Activated naive CD8-positive, alpha-beta T cell treated with anti-CD3 and anti-CD28 coated beads for 36 hours (primary cell): ENCODE results near the gene MAP2. TPM values are rescaled to one million over a fixed set of nuclear protein-coding genes. Genes with fewer than 3 reads are reported as not detected.

Experiments
- DNase-seq: peaks from one replicate; pipeline ENCODE4 v3.0.0; 2021
- H3K27ac Mint-ChIP-seq: one replicate; pipeline ENCODE4 v1.8.0; 2022; ENCODE audit warnings: mild to moderate bottlenecking, moderate library complexity, mixed read lengths
- H3K27me3 Mint-ChIP-seq: one replicate; pipeline ENCODE4 v1.8.0; 2022; ENCODE audit warnings: mild to moderate bottlenecking, mixed read lengths
- H3K36me3 Mint-ChIP-seq: one replicate; pipeline ENCODE4 v1.8.0; 2021; ENCODE audit warnings: mild to moderate bottlenecking, mixed read lengths
- H3K4me1 Mint-ChIP-seq: one replicate; pipeline ENCODE4 v1.8.0; 2021; ENCODE audit warnings: mixed read lengths
- H3K4me3 Mint-ChIP-seq: one replicate; pipeline ENCODE4 v1.8.0; 2022; ENCODE audit warnings: mild to moderate bottlenecking, moderate library complexity, mixed read lengths
- H3K9me3 Mint-ChIP-seq: one replicate; pipeline ENCODE4 v1.8.0; 2022; ENCODE audit warnings: mixed read lengths
- total RNA-seq, 2 experiments: library from RNA; stranded (reverse); gene quantifications; one replicate each; pipeline ENCODE4 v1.2.3, GENCODE V29; 2021

The MAP2 gene
- total RNA-seq, 2 experiments from 2014 or later = 0.21 TPM; not detected in 1

GRCh38 chr2:209456489-209456888, 32.6 kb downstream of the MAP2 start:
- no peak for DNase-seq
- Mint-ChIP-seq H3K9me3 (no peaks in the 10 kb centered on the region), H3K27ac (no peak overlapping the region)

GRCh38 chr2:209458008-209458979, 34.4 kb downstream of the MAP2 start:
- Mint-ChIP-seq H3K9me3 (no peaks in the 10 kb centered on the region), H3K27ac (no peak overlapping the region), H3K4me1 (no peaks in the 10 kb centered on the region), H3K36me3 (no peaks in the 10 kb centered on the region), H3K27me3 (no peaks in the 10 kb centered on the region), H3K4me3 (no peak overlapping the region)
- DNase-seq = no peak

More at GRCh38 chr2:209456489-209456888, 32.6 kb downstream of the MAP2 start:
- H3K4me1 Mint-ChIP-seq = no peaks in the 10 kb centered on the region
- no peak overlapping the region for H3K4me3 Mint-ChIP-seq
- no peaks in the 10 kb centered on the region for H3K27me3 Mint-ChIP-seq
- no peaks in the 10 kb centered on the region for H3K36me3 Mint-ChIP-seq

GRCh38 chr2:209459359-209459758, 35.5 kb downstream of the MAP2 start:
- no peak for DNase-seq
- H3K36me3 Mint-ChIP-seq = no peaks in the 10 kb centered on the region
- H3K27me3 Mint-ChIP-seq = no peaks in the 10 kb centered on the region

GRCh38 chr2:209460151-209460761, 36.4 kb downstream of the MAP2 start:
- Mint-ChIP-seq H3K27me3 (no peaks in the 10 kb centered on the region), H3K36me3 (no peaks in the 10 kb centered on the region), H3K4me3 (no peak overlapping the region), H3K4me1 (no peaks in the 10 kb centered on the region), H3K9me3 (no peaks in the 10 kb centered on the region), H3K27ac (no peak overlapping the region)
- no peak for DNase-seq

More at GRCh38 chr2:209459359-209459758, 35.5 kb downstream of the MAP2 start:
- no peaks in the 10 kb centered on the region for H3K9me3 Mint-ChIP-seq
- no peak overlapping the region for H3K27ac Mint-ChIP-seq
- no peak overlapping the region for H3K4me3 Mint-ChIP-seq
- no peaks in the 10 kb centered on the region for H3K4me1 Mint-ChIP-seq

GRCh38 chr2:209463226-209463625, 39.4 kb downstream of the MAP2 start:
- Mint-ChIP-seq H3K27ac (no peak overlapping the region), H3K36me3 (no peaks in the 10 kb centered on the region), H3K9me3 (no peaks in the 10 kb centered on the region), H3K27me3 (no peaks in the 10 kb centered on the region), H3K4me1 (no peaks in the 10 kb centered on the region), H3K4me3 (no peak overlapping the region)
- DNase-seq = no peak

- Mint-ChIP-seq H3K36me3 (no peaks in the 10 kb centered on the region), H3K4me1 (no peaks in the 10 kb centered on the region), H3K27ac (no peak overlapping the region), H3K4me3 (no peak overlapping the region), H3K9me3 (no peaks in the 10 kb centered on the region), H3K27me3 (no peaks in the 10 kb centered on the region)
- no peak for DNase-seq
Observed at GRCh38 chr2:209463835-209464234, 40.0 kb downstream of the MAP2 start.

GRCh38 chr2:209468846-209469245, 45.0 kb downstream of the MAP2 start:
- Mint-ChIP-seq H3K9me3 (no peaks in the 10 kb centered on the region), H3K36me3 (no peaks in the 10 kb centered on the region), H3K4me1 (no peaks in the 10 kb centered on the region), H3K27ac (no peak overlapping the region), H3K4me3 (no peak overlapping the region), H3K27me3 (peaks cover 4% of the 10 kb centered on the region)
- no peak for DNase-seq

- Mint-ChIP-seq H3K4me1 (no peaks in the 10 kb centered on the region), H3K9me3 (no peaks in the 10 kb centered on the region)
Observed at GRCh38 chr2:209469481-209469880, 45.6 kb downstream of the MAP2 start.

GRCh38 chr2:209470466-209470865, 46.6 kb downstream of the MAP2 start:
- no peak overlapping the region for H3K4me3 Mint-ChIP-seq
- no peak overlapping the region for H3K27ac Mint-ChIP-seq
- H3K9me3 Mint-ChIP-seq = no peaks in the 10 kb centered on the region
- no peaks in the 10 kb centered on the region for H3K4me1 Mint-ChIP-seq
- H3K27me3 Mint-ChIP-seq = peaks cover 8% of the 10 kb centered on the region
- no peak for DNase-seq
- no peaks in the 10 kb centered on the region for H3K36me3 Mint-ChIP-seq

More at GRCh38 chr2:209469481-209469880, 45.6 kb downstream of the MAP2 start:
- Mint-ChIP-seq H3K27me3 (peaks cover 8% of the 10 kb centered on the region), H3K4me3 (no peak overlapping the region), H3K27ac (no peak overlapping the region), H3K36me3 (no peaks in the 10 kb centered on the region)
- DNase-seq = no peak

- no peak for DNase-seq
- Mint-ChIP-seq H3K27ac (no peak overlapping the region), H3K4me1 (no peaks in the 10 kb centered on the region), H3K27me3 (peaks cover 8% of the 10 kb centered on the region), H3K4me3 (no peak overlapping the region), H3K36me3 (no peaks in the 10 kb centered on the region), H3K9me3 (no peaks in the 10 kb centered on the region)
Observed at GRCh38 chr2:209471037-209471436, 47.2 kb downstream of the MAP2 start.

- H3K36me3 Mint-ChIP-seq = no peaks in the 10 kb centered on the region
- H3K4me1 Mint-ChIP-seq = no peaks in the 10 kb centered on the region
- no peak overlapping the region for H3K4me3 Mint-ChIP-seq
- no peak for DNase-seq
- H3K27ac Mint-ChIP-seq = no peak overlapping the region
- no peaks in the 10 kb centered on the region for H3K9me3 Mint-ChIP-seq
- peaks cover 8% of the 10 kb centered on the region for H3K27me3 Mint-ChIP-seq
Observed at GRCh38 chr2:209472112-209472832, 48.4 kb downstream of the MAP2 start.

- Mint-ChIP-seq H3K36me3 (no peaks in the 10 kb centered on the region), H3K27me3 (peaks cover 8% of the 10 kb centered on the region), H3K27ac (no peak overlapping the region), H3K4me1 (no peaks in the 10 kb centered on the region), H3K4me3 (no peak overlapping the region), H3K9me3 (no peaks in the 10 kb centered on the region)
- no peak for DNase-seq
Observed at GRCh38 chr2:209472871-209473270, 49.0 kb downstream of the MAP2 start.

GRCh38 chr2:209473930-209474419, 50.1 kb downstream of the MAP2 start:
- H3K4me1 Mint-ChIP-seq = no peaks in the 10 kb centered on the region

GRCh38 chr2:209474960-209475359, 51.1 kb downstream of the MAP2 start:
- DNase-seq = no peak

More at GRCh38 chr2:209473930-209474419, 50.1 kb downstream of the MAP2 start:
- Mint-ChIP-seq H3K36me3 (no peaks in the 10 kb centered on the region), H3K27ac (no peak overlapping the region), H3K4me3 (no peak overlapping the region), H3K27me3 (peaks cover 8% of the 10 kb centered on the region), H3K9me3 (no peaks in the 10 kb centered on the region)
- no peak for DNase-seq

More at GRCh38 chr2:209474960-209475359, 51.1 kb downstream of the MAP2 start:
- H3K4me3 Mint-ChIP-seq = no peak overlapping the region
- H3K27me3 Mint-ChIP-seq = peaks cover 11% of the 10 kb centered on the region
- H3K4me1 Mint-ChIP-seq = no peaks in the 10 kb centered on the region
- H3K36me3 Mint-ChIP-seq = no peaks in the 10 kb centered on the region
- no peaks in the 10 kb centered on the region for H3K9me3 Mint-ChIP-seq
- H3K27ac Mint-ChIP-seq = no peak overlapping the region
